Measurements from ENCODE around the gene CDH23.

CDH23 gene

DNA sequence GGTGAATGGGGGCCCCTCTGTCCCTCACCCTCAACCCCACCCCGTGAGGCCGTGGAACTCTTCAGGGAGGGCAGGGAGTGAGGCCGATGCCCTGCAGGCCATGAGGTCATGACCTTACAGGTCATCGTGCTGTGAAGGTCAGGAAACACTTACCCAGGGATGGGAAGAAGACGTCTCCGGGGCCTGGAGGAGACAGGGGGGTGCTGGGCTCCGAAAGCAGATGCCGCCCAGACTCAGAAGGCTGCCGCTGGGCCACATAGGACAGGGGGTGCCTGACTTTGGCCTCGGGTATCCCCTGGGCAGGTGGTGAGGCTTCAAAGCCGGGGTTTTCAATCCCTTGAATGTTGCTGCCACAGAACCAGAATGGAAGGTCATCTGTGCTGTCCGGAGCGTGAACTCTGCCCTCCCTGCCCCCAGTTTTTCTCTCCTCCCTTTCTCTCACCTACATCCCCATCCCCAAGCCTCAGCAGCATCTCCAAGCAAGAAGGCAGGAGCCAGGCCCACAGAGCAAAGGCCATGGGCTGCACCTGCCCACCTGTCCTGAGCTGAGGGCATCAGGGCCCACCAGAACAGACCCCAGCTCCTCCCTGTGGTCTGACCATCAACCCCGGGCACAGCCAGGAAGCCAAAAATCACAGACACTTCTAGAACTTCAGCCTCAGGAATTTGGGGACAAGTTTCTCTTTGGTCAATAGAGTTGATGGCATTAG lies 354.9 kb downstream of the CDH23 start:
- no peak for DNase-seq

DNA sequence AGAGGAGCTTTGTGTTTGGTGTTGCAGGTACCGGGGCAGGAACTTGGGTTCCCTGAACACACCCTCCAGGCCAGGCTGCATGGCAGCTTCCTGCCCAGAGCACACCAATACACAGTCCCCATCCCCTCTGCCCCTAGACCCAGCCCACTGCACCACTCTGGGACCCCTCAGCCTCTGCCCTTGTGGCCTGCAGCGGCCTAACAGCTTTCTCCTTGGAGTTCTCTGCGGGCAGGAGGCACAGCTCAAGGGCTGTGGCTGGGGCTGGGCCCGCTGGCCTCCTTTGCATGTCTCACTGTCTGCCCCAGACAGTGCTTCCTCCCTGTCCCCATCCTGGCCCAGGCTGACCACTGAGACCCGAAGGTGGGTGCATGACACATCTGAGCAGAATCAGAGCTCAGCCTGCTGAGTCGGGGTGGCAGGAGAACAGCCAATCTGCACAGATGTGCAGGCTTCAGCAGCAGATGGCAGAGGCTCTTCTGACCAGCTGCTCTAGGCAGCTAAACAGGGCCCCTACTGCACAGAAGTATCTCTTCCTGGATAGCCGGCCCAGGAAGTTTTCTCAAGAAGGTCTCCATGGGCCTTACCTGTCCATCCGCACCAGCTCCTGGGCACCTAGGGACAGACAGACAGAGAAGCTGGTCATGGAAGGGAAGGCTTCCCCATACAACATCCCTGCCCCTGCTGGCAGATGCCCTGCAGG lies 355.8 kb downstream of the CDH23 start:
- DNase-seq: no peak

DNA sequence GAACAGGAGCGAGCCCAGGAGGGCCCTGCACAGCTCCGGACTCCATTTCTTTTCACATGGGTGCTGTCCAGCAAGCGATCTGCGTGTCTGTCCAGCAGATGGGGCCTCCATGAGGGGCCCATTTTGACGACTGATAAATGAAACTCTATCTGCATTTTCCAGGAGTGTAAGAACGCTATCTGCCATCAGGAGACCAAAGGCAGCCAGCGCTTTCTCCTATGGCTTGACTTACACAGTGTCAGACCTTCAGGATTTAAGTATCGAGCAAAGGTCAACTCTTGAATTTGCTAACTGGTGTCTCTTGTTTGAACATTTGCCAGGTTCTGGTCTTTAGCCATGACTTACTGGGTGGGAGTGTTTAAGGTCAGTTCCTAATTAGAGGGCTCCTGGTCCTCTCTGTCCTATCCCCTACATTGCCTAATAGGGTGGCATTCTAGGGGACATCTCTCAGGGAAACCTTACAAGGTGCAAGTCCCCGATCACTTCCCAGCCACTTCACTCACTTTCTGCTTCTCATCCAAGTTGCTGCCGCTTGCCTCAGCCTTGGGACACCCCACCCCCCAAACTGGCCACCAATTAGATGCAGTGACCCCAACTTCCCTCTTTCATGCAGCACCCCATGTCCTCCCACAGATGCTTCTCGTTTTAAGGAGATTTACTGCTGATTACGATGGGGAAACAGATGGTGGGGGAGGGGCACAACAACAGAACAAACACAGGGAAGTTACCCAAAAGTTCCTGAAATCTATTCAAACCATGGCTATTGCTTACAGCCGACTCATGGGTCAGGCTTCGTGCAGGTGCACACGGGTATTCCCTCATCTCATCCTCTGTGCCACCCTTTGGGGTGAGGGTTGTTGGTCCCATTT lies 356.6 kb downstream of the CDH23 start:
- DNase-seq: no peak

DNA sequence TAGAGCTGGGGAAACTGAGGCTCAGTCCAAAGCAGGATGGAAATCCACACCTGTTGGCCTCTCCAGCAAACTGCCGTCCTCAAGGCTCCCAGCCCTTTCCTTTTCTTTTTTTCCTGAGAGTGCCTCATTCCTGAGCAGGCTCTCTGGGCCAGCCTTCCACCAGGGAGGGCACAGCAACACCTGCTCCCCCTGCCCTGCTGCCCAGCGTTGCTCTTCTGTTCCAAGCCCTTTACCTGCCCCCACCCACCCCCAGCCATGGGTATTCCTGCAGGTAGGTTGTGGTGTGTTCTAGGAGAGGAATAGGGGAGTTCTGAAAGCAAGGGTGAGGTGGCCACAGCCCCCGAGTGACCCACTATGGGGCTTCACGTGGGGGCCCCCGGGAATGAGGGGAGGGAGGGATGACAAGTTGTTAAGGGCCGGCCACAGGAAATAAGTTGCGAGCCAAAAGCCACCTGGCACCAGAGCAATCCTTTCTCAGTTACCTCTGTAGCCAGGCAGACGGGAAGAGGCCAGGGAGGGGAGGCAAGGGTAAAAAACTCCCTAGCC lies 357.3 kb downstream of the CDH23 start:
- no peak for DNase-seq

DNA sequence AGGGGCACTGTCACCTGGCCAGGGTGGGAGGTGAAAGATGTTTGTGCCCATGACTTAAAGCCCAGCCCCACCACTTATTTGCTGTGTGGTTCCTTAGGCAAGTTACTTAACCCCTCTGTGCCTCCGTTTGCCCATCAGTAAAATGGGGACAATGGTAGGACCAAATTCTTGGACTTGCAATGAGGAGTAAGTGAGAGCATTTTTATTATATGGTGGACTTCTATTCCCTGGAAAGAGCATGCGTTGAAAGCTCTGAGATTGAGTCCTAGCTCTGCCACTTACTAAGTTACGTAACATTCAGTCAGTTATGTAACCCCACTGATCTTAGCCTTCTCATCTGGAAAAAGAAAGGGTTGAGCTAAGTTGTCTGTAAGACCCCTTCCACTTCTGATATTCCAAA lies 357.8 kb downstream of the CDH23 start:
- no peak for DNase-seq

DNA sequence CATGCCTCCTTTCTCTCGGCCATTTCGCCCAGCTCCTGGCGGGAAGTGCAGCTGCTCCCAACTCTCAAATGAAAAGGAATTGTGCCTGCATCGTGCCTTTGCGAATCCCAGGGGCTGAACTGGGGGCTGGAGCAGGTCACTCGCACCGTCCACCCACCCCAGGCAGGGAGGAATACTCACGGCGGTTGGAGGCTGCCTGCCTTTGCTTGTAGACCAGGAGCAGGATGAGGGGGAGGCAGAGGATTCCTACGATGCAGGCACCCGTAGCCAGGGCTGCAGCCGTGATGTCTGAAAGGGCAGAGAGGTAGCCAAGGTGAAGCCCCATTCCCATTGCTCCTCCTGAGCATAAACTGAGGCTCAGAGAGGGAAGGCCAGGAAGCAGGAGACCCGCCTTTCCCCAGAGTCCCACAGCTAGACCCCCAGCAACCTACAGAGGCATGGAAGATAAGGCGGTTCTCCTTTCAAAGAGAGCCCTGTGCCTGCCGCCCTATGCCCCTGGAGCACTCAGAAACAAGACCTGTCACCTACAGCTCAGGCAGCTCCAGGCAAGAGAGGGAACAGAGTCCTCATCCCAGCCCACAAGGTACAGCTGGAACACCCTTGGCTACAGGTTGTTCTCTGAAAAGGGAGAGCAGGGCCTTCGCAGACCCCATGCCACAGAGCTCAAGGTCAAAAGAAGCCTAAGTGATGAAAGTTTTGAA lies 358.6 kb downstream of the CDH23 start:
- DNase-seq: no peak

DNA sequence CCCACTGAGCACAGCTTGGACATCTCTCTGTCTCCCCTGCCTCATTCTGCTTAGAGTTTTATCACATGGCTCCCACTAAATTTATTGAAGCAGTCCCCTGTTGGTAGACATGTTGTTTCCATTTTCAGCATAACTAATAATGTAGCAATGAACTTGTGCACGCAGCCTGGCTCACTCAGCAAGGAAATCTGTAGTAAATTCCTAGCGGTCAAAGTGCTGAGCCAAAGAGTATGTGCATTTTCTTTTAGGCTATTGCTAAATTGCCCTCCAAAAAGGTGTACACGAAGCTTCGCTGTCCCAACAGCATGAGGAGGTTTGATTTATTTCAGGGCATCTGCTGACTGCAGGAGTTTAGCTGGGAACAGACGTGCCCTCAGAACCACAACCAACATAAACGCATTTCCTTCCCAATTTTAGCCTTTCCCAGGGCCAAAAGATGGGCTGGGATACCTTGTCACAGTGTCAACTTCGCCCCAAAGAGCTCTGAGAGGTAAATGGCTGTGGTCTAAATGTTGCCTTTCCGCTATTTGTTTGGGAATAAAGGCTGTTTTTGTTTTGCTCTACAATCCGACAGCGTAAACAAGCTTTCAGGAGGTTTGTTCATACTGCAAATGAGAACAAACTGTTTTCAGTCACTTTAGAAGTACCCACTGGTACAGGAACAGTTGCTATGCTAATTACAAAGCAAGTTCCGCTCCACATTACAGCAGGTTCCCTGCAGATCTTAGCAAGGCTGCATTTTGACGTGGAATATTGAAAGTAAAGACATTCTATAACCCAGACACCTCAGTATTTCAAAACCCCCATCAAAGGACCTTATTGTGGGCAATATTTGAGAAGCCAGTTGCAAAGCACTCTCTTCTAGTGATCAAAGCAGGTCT lies 359.8 kb downstream of the CDH23 start:
- no peak for DNase-seq

DNA sequence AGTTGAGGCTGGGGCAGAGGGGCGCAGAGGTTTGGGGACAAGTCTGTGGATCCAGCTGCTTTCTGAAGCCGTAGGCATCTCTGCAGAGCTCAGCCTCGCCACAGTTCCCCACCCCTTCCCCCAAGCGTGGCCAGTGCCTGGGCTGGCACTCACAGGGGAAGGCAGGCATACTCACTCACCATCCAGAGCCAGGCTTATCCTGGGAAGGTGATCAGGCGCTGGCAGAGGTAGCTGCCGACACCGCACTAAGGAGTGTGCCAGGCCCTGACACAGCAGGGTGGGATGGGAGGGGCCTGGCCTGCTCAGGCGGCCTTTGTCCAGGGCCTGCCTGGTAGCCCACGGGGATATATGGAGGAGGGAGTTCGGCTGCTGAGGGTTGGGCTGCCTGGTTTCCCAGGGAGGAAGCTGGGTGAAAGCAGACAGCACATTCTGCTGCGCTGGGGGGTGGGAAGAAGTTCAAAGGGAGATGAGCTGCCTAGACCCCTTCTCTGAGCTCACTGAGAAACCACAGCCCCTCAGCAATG lies 360.7 kb downstream of the CDH23 start:
- no peak for DNase-seq

DNA sequence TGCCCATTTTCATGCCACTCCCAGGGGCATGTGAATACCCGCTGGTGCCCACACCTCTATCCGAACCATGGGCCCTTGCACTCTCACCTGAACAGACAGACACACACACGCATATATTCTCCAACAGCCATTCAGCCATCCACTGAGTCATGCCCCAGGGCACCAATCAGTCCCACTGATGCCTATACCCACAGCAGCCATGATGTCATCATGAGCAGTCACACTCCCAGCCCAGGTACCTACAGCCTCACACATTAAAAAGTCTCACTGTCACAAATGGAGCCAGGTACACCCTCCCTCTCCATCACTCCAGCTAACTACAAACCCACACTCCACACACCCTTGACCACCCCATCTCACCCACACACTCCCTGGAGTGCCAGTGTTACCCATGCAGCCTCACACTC lies 364.4 kb downstream of the CDH23 start:
- DNase-seq: no peak

DNA sequence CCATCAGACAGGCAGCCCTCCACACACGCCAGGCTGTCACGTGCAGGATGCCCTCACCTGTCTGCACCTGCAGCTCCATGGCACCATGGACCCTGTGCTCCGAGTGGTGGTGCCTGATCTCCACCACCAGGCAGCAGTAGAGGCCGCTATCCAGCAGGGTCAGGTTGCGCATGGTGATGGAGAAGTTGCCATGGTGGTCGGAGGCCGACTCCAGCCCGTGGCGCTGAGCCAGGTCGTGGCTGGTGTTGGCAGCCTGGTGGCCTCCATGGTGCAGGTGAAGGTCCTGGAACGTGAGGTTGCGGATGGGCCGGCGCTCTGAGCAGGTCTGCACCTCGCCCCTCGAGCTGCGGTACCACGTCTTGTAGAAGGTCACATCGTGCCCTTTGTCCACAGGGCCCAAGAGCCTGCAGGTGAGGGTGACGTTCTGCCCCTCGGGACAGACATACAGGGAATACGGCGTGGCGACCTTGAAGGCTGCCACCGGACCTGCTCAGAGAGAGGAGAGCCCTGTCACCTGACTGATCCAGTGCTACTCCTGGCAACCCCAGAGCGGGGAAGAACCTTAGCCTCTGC lies 364.9 kb downstream of the CDH23 start:
- DNase-seq: no peak

DNA sequence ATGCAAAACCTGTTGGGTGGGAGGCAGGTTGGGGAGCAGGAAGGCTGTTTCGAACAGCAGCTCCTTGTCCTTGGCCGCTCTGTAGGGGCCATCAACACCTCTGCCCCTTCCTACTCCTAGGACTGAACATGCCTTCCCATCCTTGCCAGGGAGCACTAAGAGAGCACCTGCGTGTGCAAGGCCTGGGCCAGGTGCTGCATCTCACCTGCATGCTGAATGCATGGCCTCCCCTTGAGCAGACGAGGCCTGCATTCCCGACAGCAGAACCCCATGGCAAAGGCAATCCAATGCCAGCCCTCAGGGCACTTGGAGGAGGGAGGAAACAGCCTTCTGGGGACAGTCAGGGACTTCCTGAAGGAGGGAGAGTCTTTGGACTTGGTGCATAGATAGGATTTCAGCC lies 365.6 kb downstream of the CDH23 start:
- no peak for DNase-seq

DNA sequence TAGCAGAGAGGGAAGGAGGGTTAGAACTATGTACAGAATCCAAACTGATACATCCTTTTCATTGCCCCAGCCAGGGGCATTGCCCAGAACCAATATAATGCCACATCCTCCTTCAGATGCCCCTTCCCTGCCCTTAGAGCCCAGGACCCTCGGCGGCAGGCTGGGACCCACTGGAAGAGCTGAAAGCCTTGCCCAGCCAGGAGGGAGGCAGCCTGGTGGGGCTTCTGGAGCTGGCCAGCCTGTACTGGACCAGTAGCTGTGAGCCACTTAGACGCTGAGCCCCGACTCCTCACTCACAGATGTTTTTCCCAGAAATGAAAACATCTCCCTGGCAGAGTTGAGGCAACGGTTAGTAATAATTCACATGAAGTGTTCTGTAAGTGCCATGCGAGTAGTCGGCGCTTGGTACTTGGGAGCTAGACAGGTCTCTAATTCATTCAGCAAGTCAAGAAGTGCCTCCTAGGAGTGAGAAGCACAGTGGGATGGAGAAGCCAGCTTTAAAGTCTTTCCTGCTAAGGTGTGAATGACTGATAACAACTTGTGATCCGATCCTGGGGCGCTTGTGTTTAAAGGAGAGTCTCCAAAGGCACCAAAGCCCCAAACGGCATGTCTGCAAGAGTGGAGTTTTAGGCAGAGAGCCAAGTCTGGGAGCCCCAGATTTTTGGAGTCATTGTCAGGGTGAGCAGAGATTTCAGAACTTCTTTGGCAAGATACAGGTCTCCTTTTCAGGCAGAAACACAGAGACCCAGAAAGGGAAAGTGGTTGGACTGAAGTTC lies 366.8 kb downstream of the CDH23 start:
- DNase-seq: no peak

DNA sequence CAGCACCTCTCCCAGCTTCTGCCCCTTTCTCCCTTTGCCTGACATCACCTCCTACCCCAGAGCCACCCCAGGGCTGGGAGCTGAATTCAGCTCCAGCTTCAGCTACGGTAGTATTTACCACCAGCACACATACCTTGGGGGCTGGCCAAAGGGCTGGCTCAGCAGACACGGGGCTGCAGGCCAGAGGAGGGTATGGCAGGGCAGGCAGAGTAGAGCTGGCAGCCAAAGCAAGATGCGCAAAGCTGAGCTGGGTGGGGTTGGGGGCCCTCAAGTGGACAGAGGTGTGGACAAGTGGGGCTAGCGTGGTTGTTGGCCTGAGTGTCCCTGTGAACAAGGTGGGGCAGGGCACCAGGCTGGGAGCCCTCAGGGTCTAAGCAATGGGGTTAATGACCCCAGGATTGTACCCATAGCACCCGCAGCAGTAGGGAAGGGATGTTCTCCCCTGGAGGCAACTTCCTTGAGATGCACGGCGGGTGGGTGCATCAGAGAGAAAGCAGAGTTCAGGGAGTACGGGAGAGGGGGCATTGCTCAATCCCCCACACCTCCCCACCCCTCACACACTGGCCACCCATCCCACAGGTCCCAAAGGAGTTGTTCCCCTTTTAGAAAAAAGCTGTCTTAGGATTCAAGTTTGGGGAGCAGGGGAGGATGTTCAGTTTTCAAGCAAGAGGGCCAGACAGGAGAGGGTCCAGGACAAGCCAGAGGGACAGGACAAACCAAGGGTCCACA lies 368.6 kb downstream of the CDH23 start:
- DNase-seq: no peak

DNA sequence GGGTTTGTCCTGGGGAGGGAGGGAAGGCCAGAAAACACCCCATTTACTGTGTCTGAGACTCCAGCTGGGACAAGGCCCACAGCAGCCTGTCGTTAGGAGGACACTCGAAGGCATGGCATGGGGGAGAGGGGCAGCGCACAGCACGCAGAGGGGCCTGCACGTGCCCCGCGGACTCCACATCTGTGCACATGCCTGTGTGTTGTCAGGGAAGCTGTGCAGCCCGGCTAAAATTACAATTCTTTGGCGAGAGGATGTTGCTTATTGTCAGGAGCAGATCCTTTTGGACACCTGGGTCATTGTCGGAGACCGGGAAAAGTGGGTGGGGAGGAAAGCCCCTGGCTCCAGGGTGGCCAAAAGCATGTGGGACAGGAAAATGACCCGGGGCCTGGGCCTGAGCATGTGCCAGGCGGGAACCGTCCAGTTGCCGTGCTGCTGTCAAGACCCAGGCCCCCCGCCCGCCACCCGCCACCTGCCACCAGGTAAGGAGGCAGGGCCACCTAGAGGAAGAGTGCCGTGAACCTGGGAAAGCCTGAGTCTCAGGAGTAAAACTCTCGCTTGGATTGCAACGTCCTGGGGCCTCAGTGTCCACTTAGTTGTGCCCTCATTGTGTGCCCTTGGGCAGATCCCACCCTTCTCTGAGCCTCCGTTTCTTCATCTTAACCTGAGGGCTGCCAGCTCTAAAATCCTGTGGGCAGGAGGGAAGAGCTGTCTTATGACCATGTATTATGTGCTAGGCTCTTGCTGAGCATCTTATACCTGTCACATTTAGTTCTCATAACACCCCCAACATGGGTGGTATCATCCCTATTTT lies 369.4 kb downstream of the CDH23 start:
- no peak for DNase-seq

DNA sequence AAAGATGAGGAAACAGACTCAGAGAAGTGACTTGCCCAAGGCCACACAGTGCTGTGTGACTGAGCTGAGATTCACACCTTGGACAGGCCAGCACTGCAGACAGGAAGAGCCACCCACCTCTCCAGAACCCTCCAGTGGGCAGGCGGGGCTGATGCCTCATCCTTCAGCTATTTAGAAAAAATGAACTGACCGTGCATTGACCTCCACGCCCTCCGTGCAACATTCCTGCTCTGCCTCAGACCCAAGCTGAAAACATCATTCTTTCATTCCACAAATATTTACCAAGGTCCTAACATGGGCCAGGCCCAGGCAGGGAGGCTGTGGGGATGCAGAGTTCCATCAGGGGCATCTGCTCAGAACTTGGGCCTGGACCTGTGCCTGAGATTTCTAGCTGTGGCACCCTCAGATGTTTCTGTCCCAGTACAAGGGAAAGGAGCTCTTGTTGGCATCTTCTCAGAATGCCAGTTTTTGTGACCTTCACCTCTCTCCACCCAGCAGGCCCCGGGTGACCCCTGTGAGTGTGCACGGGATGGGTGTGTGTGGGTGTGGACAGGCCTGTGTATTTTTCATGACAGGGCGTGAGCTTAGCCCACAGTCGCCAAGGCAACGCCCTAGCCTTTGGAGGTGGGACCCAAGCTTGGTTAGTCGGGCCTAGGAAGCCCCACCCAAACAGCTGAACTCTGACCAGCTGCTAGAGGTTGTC lies 370.1 kb downstream of the CDH23 start:
- DNase-seq: no peak

DNA sequence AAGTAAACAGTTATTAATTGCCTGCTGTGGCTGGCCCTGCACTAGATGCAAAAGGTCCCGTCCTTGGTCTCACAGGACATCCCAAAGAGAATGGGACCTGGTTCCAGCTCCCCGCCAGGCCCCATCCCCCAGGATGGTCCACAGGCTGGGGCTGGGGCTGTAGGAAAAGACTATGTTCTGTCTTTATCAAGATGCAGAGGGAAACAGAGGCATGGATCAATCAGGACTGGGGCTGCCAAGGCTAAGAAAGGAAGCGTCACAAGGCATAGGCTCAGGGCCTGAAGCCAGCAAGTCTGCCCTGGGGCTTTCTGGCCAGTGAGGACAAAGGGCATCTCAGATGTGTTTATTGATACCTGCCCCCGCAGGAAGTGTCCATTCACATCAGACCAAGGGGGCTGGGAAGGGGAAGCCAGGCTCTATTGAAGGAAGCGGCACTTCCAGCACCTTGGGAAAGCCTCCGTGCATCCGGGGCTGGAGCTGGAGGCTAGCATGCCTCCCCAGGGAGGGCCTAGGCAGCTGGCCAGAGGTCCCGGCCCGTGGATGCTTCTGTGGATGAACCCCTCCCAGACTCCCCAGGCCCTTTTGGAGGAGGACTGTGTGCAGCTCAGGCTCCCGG lies 370.8 kb downstream of the CDH23 start:
- DNase-seq: no peak

DNA sequence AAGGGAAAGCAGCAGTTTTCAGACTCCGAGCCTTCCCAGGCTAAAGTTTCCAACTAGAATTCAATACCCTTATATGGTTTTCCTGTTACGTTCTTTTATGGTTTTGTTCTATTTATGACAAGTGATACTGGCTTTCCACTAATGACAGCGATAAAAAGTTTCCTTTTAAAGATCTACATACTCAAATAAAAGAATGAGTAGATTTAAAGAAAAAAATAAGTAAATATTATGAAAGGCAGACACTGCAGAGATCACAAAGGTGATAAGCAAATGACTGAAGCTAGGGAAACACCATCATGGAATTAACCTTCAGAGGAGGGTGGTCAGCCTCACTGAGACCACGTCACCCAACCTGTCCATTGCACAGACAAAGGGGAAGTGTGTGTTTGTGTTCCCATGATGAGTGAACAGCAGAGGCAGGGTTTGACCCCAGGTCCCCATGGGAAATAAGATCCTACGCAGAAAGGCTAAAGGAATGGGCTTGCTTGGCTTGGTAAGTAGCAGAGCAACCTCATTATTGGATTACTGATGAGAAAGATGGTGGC lies 372.6 kb downstream of the CDH23 start:
- no peak for DNase-seq
